ENCODE results near the gene CSTF2. TPM values are rescaled to one million over a fixed set of nuclear protein-coding genes. Genes with fewer than 3 reads are reported as not detected.

The CSTF2 gene
- total RNA-seq, 2 donors from 2014 or later: 7.0 to 9.9 TPM

DNA sequence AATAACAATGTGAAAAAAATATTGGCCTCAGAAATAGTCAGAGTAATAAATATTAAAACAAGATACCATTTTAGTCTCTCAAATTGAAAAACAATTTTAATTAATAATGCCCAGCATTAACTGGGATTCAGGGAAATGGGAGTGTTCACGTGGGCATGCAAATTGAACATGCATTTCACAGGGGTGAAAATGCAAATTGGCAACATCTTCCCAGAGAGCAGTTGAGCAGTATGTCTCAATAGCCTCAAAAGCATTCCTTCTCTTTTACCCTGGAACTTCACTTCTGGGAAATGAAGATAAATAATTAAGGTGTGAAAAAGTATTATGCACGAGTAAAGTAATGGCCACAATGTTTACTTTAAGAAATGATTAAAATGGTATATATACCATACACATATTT, 32.6 kb downstream of the CSTF2 start:
- Histone ChIP-seq H3K27me3 (no peaks in the 10 kb centered on the region), H3K27ac (no peak overlapping the region), H3K4me3 (no peak overlapping the region), H3K4me1 (no peaks in the 10 kb centered on the region), H3K36me3 (replicated peaks in 1 of 2; ENCODE audit: insufficient read depth in 1 of 2, low read depth in 2 of 2) (no peaks in the 10 kb centered on the region), H3K9me3 (no peaks in the 10 kb centered on the region)
- no peak for DNase-seq
- TF ChIP-seq, protein P1, sequence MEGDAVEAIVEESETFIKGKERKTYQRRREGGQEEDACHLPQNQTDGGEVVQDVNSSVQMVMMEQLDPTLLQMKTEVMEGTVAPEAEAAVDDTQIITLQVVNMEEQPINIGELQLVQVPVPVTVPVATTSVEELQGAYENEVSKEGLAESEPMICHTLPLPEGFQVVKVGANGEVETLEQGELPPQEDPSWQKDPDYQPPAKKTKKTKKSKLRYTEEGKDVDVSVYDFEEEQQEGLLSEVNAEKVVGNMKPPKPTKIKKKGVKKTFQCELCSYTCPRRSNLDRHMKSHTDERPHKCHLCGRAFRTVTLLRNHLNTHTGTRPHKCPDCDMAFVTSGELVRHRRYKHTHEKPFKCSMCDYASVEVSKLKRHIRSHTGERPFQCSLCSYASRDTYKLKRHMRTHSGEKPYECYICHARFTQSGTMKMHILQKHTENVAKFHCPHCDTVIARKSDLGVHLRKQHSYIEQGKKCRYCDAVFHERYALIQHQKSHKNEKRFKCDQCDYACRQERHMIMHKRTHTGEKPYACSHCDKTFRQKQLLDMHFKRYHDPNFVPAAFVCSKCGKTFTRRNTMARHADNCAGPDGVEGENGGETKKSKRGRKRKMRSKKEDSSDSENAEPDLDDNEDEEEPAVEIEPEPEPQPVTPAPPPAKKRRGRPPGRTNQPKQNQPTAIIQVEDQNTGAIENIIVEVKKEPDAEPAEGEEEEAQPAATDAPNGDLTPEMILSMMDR (IDR thresholded peaks at IDR 0.05): no peak
- no peak for TF ChIP-seq POLR2A (IDR thresholded peaks at IDR 0.05)
- ATAC-seq: no peak
- intact Hi-C loops (cut with DNase I): no loop called here
- WGBS, 2 donors: 60 to 69% methylated on average over 2 of the region's 2 CpGs

DNA sequence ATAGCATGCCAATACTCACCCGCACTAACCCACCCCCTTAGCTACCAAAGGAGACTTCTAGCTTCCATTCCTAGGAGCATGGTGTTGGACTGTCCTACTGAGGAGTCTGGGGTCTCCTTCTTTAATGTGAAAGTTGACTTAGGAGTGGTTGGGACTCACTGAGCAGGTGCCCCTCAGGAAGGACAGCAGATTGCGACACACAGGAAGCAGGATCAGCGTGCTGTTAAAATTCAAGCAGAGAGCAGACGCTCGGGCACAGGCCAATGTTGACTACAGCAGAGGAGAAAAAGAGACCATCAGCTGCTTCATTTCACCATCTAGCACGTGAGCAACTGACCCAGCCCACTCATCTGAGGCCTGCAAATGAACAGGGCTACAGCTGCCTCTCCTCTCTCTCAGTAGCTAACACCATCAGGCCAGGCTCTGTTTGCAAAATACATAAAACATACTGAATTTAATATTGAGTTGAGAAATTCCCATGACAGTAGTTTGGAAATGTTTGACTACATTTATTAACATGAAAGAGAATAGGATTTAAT, 43.2 kb downstream of the CSTF2 start:
- WGBS, 2 donors: 47% methylated on average over 6 of the region's 6 CpGs; no CpG with 5 or more reads in 1 of the 2 donors
- Histone ChIP-seq H3K36me3 (replicated peaks in 1 of 2; ENCODE audit: insufficient read depth in 1 of 2, low read depth in 2 of 2) (no peaks in the 10 kb centered on the region), H3K4me3 (no peak overlapping the region), H3K27me3 (no peaks in the 10 kb centered on the region), H3K27ac (no peak overlapping the region), H3K9me3 (no peaks in the 10 kb centered on the region), H3K4me1 (no peaks in the 10 kb centered on the region)
- intact Hi-C loops (cut with DNase I): no loop called here
- no peak for TF ChIP-seq POLR2A (IDR thresholded peaks at IDR 0.05)
- TF ChIP-seq, protein P1 (IDR thresholded peaks at IDR 0.05): no peak
- ATAC-seq (no peak), DNase-seq (peak in 2 of 4 donors; percentile 6 to 9)

GRCh38 chrX:100864657-100865391, 44.6 kb downstream of the CSTF2 start:
- Histone ChIP-seq H3K9me3 (no peaks in the 10 kb centered on the region), H3K27me3 (no peaks in the 10 kb centered on the region), H3K36me3 (replicated peaks in 1 of 2; ENCODE audit: insufficient read depth in 1 of 2, low read depth in 2 of 2) (no peaks in the 10 kb centered on the region), H3K4me1 (no peaks in the 10 kb centered on the region), H3K4me3 (no peak overlapping the region), H3K27ac (no peak overlapping the region)
- 43 to 48% methylated on average over 2 of the region's 2 CpGs for WGBS, 2 donors
- intact Hi-C loops (cut with DNase I): no loop called here
- TF ChIP-seq, protein P1 (IDR thresholded peaks at IDR 0.05): no peak
- ATAC-seq (no peak), DNase-seq (no peak)

- WGBS, 2 donors: 47 to 68% methylated on average over 2 of the region's 2 CpGs
- ATAC-seq (no peak), DNase-seq (no peak)
- H3K9me3 ChIP-seq: no peaks in the 10 kb centered on the region
- TF ChIP-seq, protein P1 (IDR thresholded peaks at IDR 0.05): no peak
- TF ChIP-seq POLR2A (IDR thresholded peaks at IDR 0.05): no peak
- H3K4me1 ChIP-seq: no peaks in the 10 kb centered on the region
- no peaks in the 10 kb centered on the region for H3K27me3 ChIP-seq
- no peaks in the 10 kb centered on the region for H3K36me3 ChIP-seq (replicated peaks in 1 of 2; ENCODE audit: insufficient read depth in 1 of 2, low read depth in 2 of 2)
- intact Hi-C loops (cut with DNase I): no loop called here
- no peak overlapping the region for H3K27ac ChIP-seq
- no peak overlapping the region for H3K4me3 ChIP-seq
Measured at GRCh38 chrX:100868273-100868672, 48.1 kb downstream of the CSTF2 start.

GRCh38 chrX:100870527-100870926, 50.3 kb downstream of the CSTF2 start:
- Histone ChIP-seq H3K36me3 (replicated peaks in 1 of 2; ENCODE audit: insufficient read depth in 1 of 2, low read depth in 2 of 2) (no peaks in the 10 kb centered on the region), H3K4me3 (no peak overlapping the region), H3K4me1 (no peaks in the 10 kb centered on the region), H3K27me3 (no peaks in the 10 kb centered on the region), H3K9me3 (no peaks in the 10 kb centered on the region), H3K27ac (no peak overlapping the region)
- 45 to 51% methylated on average over 5 of the region's 5 CpGs for WGBS, 2 donors
- intact Hi-C loops (cut with DNase I): no loop called here
- TF ChIP-seq POLR2A (IDR thresholded peaks at IDR 0.05): no peak
- TF ChIP-seq, protein P1 (IDR thresholded peaks at IDR 0.05): no peak
- no peak for ATAC-seq
- no peak for DNase-seq
